NAMALWA (cell line): ENCODE data around the gene GRM5.
"Not testable (repeated sequence)": the region's sequence is repeated elsewhere in the genome, so short reads cannot be mapped to it uniquely, and the experiment has no call there.

ENCODE experiments used
- DNase-seq: peaks from one replicate; pipeline ENCODE4 v3.0.0-alpha.2; 2015; ENCODE audit warnings: low spot score

Gene GRM5

DNA sequence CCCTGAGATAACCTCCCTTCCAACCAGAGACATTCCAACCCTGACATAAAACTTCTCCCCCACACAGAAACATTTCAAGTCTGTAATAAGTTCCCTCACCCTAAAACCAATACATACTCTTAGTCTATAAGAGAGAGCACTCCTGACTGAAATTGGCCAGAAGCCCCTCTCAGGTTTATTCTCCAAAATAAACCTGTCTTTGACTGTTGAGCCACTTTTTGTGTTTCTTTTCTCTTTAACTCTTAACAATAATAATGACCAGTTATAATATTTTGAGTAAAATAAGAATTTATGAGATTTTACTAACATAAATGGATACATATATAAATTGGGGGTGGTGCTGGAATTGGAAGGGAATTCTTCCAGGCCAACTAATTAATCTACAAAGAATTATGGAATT, 93.6 kb downstream of the GRM5 start:
- no peak for DNase-seq

DNA sequence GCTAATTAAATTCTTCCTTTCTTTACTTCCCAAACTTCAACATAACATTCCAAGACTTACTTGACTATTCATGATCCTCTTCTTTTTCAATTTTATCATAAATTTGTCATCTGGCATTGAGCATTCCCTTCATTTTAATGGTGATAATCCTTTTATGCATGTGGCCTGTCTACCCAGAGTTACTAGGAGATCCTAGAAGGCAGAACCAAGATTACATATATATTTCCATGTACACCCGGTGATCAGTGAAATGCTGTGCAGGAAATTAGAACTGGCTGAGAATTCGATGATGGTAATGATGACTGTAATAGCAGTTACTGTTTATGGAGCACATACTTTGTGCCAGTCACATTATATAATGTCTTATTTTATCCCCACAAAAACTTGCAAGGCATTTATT, 104.2 kb downstream of the GRM5 start:
- not testable (repeated sequence) for DNase-seq

DNA sequence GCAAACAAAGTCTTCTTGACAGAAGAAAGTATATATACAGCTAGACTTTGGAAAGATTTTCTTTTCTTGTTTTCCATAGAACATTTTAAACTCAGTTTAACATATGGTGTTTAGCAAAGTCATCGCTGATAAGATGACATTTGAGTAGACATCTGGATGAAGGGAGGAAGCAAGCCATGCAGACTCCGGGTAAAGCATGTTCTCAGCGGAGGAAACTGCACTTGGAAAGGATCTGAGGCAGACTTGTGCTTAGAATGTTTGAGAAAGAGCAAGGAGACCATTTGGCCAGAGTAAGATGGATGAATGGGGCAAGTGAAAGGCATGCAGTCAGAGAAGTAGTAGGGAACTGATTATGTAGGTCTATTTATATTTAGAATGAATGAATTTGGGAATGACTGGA, 105.9 kb downstream of the GRM5 start:
- DNase-seq = not testable (repeated sequence)

DNA sequence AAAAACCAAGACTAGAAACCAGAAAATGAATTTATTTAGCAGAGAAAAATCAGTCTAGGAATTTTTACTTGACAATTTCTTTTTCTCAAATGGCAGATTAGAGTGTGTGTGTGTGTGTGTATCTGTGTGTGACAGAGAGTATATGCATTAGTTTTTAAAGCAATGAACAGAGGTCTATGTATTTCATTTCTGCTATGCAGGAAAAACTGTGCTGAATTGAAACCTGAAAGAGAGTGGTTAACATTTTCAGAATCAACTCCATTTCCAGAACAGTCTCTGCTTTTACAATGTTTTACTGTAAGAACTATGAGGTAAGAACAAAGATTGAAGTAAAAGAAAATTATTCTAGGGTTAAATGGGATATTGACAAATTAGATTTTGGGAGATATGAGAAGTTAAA, 114.8 kb downstream of the GRM5 start:
- DNase-seq = no peak

DNA sequence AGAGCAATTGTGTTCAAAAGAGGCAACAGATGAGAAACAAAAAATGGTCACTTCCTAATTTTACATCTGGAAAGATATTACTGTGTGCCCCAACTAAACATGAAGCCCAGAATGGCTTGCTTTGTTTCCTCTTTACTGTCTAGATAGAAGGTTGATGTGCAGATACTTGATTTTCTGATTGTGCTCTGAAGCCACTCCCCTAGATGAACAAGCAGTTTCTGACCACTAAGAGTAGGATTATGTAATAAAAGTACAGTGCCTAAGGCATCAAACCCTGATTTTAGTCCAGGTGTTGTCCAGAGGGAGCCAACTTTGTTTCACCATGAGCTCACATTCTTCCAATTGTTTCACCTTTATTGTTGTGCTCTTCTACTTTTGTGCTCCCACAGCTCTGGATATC, 116.9 kb downstream of the GRM5 start:
- DNase-seq = not testable (repeated sequence)

DNA sequence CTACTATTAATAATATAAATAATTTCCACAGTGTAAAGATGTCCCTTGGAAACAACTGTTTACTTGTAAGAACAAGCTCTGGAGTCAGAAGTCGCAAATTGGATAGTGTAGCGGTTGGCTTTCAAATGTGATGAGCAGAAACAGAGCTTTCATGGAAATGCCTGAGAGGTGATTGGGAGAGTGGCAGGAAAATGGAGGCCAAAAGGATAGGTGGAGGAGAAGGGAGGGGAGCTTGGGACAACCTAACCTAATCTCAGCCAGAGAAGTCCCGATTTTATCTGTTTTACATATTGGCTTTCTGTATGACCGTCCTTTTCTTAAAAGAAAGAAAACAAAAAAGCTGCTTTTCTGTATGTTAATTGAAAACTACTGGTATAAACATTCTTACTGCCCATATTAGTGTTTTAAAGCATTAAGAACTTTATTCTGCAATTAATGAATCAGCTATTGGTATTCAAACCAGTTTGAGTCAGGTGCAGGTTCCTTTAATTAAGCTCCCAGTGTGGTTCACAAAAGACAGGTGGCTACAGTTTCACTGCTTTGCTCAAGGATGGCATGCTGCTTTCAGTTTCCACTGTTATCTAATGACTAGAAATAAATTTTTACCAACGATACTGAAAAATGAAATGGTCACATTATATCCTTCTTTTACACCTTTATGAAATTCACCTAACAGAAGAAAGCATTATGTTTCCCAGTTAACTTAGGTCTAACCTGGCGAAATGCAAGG, 117.8 kb downstream of the GRM5 start:
- DNase-seq = not testable (repeated sequence)

DNA sequence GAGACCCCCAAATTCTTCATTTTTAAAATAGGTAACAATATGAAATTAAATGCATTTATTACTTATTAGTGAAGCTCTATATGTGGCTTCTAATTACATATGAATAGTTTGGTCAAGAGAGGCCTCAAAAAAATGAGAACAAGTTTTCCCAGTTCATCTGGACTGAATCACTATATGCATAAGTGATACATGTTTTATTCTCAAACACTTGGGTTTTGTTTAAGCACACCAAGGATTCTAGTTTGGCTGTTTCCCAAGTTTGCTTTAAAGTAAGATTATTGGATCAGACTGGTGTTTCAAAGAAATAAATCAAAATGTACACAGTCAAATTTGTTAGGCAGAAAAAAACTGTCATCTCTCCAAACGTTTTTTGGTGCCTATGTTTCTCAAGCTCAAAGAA, 136.1 kb downstream of the GRM5 start:
- DNase-seq = not testable (repeated sequence)

DNA sequence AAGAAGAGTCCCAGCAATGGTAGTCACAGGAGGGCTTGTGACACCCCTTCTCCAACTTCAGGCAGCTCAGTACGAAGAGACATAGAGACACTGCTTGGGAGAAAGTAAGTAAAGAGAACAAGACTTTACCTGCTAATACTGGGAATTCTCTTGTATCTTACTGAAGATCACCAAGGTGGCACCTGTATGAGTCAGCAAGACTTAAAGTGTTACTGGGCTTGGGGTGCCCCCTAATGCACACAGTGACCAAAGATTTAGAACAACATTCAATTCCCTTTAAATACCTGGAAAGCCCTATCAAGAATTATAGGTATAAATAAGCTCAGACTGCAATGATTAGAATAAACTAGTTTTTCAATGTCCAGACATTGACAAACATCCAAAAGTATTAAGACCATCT, 148.7 kb downstream of the GRM5 start:
- not testable (repeated sequence) for DNase-seq

DNA sequence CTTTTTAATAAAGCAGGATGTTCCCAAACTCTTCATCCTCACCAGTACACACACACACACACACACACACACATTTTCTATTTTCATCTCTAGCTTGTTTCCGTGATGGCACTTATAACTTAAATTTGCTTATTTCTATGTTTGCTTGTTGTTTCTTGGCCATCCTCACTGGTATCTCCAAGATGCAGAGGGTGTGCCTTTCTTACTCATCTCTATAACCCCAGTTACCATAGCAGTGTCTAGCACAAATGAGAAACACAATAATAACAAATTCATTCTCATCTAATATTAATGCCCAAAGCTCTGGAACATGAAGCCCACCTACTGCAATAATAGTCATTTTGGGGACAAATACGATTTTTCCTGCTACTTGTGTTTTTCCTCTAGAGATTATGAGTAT, 156.3 kb downstream of the GRM5 start:
- DNase-seq = no peak

DNA sequence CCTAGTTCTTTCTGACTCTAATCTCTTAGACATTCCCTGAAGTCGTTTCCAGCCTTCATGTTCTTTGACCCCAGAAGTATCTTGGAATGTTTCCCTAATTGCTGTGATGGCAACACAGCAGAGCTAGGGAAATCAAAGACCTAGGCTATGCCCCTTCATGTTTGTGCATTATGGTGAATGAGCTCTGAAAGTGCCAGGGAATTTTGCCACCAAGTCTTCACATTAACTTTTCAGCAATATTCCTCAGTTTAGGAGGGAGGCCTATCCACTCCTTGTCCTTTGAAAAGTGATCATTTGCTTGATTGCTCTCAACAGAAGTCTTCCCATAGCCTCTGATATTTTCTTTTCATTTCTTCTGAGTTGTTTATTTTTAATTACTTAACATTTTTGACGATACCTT, 164.3 kb downstream of the GRM5 start:
- DNase-seq = not testable (repeated sequence)

DNA sequence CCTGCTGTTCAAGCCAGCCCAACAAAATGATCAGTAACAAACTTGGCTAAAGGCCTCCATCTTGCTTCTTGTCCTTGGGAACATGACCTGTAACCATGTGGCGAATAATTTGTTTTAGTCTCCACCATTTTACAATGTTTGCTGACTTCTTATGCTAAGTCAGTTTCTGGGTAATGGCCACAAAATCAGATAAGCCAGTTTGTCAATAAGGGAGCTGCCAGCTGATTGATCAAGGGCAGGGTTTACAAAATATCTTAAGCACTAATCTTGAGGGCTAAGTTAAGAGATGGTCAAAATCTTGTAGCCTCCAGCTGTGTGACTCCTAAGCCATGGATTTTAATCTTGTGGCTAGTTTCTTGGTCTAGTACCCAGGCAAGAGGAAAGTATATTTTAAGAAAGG, 176.9 kb downstream of the GRM5 start:
- DNase-seq = not testable (repeated sequence)

DNA sequence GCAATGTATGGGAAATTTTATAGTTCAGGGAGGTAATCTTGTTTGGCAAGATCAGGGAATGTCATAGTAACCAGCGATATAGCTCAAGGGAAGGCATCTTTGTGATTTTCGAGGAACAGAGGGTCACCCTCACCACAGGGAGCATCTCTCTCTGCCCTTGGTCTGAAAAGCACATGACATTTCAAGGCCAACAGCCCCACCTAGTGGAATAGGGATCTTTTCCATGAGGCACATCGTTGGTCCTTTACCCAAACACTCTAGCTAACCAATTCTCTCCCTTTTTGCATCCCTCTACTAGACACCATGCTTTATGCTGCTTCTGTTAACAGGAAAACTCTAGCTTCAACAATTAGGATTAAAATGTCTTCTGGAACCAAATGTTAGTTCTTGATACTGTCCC, 179.0 kb downstream of the GRM5 start:
- DNase-seq = peak; percentile 59

DNA sequence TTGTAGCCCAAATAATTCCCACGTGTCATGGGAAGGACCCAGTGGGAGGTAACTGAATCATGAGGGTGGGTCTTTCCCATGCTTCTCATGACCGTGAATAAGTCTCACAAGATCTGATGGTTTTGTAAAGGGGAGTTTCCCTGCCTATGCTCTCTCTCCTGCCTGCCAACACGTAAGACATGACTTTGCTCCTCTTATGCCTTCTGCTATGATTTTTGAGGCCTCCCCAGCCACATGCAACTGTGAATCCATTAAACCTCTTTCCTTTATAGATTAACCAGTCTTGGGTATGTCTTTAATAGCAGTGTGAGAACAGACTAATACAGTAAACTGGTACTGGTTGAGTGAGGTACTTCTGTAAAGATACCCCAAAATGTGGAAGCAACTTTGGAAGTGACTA, 183.0 kb downstream of the GRM5 start:
- DNase-seq = not testable (repeated sequence)

DNA sequence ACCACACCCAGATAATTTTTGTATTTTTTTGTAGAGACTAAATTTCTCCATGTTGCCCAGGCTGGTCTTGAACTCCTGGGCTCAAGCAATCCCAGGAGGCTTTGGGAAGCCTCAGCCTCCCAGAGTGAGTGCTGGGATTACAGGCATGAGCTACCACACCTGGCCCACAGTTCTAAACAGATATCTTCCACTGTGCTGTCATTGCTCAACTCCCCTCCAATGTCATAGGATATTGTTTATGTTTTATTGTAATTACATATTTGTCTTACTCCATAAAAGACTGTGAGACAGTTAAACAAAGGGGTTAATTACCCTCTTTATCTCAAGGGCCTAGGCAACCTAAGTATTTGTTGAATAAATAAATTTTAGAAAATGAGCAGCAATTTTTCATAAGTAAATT, 204.2 kb downstream of the GRM5 start:
- no peak for DNase-seq

DNA sequence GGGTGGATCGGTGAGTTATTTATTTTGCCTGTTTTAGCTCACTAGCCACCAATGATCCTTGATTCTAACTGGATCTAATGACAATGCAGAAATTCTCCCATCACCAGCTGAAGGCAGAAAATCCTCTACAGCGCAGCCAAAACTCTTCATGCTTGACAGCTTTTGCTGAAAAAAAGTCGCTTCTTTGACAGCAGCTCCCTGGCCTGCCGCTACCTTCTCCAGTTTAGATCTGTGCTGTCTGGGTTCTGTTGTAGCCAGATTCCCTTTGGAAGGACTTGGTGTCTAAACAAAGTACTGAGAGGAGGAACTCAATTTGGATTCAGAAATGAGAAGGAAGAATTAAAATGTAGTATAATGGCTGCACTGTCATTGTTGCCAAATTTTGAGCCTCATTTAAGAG, 205.4 kb downstream of the GRM5 start:
- DNase-seq = not testable (repeated sequence)

DNA sequence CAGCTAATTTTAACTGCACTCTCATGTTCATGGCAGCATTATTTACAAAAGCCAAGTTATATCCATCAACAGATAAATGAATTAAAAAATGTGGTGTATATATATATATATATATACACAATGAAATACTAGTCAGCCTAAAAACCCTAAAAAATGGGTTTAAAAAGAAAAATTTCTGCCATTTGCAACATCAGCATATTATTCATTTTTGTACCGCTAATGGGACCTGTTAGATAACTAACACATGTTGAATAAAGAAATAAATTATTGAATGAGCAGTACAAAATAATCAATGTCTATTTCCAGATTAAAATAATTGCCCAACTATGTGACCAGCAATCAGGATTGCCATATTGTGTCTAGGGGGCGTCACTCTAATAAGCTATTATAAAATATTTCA, 211.8 kb downstream of the GRM5 start:
- not testable (repeated sequence) for DNase-seq

DNA sequence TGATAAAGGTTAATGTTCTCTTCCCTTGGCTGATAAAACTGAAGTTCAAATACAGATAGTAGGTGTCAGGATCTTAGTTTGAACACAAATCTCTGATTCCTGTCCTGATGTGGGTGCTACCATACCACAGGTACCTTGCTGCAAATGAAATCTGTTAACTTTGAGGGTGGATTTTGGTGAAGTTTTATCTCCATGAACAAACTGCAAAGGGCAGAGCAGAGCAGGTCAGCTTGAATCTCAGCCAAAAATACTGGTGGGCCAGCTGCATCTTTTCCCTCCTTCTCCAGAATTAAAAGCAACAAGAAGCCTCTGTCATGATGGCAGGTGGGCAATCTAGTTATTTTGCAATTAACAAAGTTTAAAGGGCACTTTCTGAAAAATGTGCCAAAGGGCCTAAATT, 214.2 kb downstream of the GRM5 start:
- DNase-seq = not testable (repeated sequence)

DNA sequence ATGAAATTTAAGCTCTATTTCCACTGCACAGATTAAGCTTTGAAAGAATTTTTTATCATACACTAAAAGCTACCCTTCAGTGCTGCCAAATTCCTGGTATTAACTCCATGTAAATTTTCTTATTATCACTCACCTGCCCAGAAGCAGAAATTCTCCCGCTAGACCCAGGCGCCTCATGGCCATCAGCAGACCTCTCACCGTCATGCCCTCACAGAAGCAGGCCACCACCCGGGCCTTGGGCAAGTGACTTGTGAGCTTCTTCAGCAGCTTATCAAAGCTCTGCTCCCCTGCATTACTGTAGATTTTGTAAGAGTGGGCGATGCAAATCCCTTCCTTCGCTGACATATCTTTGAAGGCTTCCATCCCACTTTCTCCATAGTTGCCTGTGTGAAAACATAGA, 216.0 kb downstream of the GRM5 start:
- DNase-seq = not testable (repeated sequence)

DNA sequence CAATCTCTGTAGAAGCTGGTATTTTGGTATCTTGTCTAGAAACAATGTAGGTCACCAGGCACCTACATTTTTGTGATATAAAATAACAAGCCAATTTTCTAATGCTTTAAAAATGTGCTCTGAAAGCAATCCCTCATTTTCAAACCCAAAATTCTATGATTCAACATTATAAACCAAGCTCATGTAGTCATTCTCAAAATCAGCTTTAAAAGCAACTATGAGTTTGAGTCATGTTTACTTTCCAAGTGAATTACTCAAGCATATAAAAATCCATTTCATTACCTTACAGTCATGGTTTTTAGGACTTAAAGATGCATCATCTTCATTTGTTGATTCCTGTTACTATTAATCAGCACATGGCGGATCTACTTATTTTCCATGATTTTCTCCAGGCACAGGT, 216.4 kb downstream of the GRM5 start:
- DNase-seq = no peak

DNA sequence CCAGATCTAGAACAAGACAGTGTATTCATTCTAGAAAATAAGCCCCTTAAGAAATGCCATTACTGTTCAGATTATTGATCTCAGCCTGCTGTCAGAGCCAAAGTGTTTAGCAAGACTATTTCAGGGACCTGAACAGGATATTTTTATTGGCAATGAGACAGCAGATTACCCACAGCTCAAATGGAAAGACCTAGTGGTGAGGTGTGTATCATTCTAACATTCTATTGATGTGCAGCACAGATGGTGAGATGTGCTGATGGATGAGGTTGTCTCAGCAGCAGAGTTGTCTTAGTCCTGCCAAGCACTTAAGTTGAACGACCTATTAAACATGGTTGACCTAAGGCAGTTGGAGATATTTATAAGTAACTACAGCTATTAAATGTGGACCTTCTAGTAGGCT, 219.5 kb downstream of the GRM5 start:
- not testable (repeated sequence) for DNase-seq

DNA sequence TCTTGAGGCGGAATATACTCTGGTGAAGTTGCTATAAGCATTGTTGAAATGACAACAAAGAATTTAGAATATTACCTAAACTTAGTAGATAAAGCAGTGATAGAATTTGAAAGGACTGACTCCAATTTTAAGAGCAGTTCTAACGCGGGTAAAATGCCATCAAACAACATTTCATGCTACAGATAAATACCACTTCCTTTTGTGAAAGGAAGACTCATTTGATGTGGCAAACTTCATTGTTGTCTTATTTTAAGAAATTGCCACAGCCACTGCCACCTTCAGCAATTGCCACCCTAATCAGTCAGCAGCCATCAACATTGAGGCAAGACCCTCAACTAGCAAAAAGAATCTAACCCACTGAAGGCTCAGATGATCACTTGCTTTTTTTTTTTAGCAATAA, 220.8 kb downstream of the GRM5 start:
- DNase-seq = not testable (repeated sequence)

DNA sequence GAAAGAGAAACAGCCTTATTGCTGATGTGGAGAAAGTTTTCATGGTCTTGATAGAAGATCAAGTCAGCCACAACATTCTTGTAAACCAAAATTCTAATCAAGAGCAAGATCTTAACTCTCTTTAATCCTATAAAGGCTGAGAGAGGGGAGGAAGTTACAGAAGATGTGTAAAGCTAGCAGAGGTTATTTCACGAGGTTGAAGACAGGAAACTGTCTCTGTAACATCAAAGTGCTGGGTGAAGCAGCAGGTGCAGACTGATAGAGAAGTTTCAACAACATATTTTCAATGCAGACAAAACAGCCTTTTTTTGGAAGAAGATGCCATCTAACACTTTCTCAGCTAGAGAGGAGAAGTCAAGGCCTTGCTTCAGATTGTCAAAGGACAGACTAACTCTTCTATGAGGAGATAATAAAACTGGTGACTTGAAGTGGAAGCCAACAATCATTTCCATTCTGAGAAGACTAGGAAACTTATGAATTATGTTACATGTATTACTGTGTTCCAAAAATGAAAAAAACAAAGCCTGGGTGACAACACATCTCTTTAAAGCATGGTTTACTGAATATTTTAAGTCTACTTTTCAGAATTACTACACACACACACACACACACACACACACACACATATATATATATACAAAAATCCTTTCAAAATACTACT, 221.9 kb downstream of the GRM5 start:
- not testable (repeated sequence) for DNase-seq

DNA sequence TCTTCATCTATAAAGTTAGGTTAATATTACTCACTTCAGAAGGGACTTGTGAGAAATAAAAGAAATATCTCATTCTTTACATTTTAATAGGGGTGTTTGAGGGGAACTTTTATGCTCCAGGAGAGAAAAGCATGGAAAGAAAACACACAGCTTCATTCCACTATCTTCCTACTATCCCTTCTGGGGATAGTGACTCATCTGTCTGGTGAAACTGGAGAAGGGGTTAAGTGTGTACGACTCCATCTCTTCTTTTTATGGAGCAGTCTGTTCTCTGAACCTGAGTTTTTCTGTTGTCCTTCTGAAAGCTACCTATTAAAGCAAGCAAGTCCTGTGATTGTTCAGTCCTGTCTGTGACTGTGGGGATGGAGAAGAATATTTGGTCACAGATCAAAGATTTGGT, 227.6 kb downstream of the GRM5 start:
- DNase-seq = not testable (repeated sequence)

DNA sequence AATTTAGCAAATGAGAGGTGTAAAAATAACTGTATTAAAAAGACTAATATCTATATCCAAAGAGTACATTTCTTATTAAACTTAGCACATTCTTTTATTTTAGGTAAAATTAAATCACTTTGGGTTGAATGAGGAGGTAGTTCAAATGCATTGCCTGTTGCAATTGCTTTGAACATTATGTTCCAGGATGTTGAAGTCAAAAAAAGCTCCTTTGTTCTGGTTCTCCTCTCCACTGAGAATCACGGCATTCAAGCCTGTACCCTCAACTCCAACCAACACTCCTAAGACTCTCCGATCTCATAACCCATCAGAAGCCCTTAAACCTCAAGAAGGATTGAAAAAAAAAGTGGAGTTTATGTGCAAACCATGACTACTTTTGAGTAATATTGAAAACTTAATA, 230.1 kb downstream of the GRM5 start:
- not testable (repeated sequence) for DNase-seq
